Liver (tissue), 3 donors: ENCODE results near the gene ACTR2.

Experiments
- ATF3 ChIP-seq: IDR thresholded peaks from 2 replicates; pipeline ENCODE4 v1.6.1; 2016; ENCODE audit warnings: antibody characterized with exemption
- HNF4G ChIP-seq: IDR thresholded peaks from 2 replicates; pipeline ENCODE4 v1.6.1; 2016; ENCODE audit warnings: antibody characterized with exemption
- RAD21 ChIP-seq, 2 donors: IDR thresholded peaks; 2 replicates each; pipeline ENCODE4 v1.6.1; 2016; ENCODE audit warnings: antibody characterized with exemption in 2 of 2, mild to moderate bottlenecking in 2 of 2
- RXRA ChIP-seq, 2 donors: IDR thresholded peaks; 2 replicates each; pipeline ENCODE4 v1.6.1; 2017 to 2018; ENCODE audit warnings: antibody characterized with exemption in 2 of 2, mild to moderate bottlenecking in 1 of 2
- SP1 ChIP-seq: IDR thresholded peaks from 2 replicates; pipeline ENCODE4 v1.6.1; 2018; ENCODE audit warnings: antibody characterized with exemption, mild to moderate bottlenecking
- TAF1 ChIP-seq: conservative IDR thresholded peaks from 2 replicates; pipeline ENCODE4 v1.6.1; 2016; ENCODE audit warnings: antibody characterized with exemption, mild to moderate bottlenecking
- YY1 ChIP-seq: IDR thresholded peaks from 2 replicates; pipeline ENCODE4 v1.6.1; 2016; ENCODE audit warnings: antibody characterized with exemption, mild to moderate bottlenecking
- TF ChIP-seq, protein P1 (sequence below): fragments of 150-350 bp; IDR thresholded peaks from 2 replicates; pipeline ENCODE4 v1.5.1; 2017; ENCODE audit warnings: improper control_type of control experiment, low read depth, low read length; ENCODE audit not compliant: missing input control
- TF ChIP-seq, protein P2 (sequence below): IDR thresholded peaks from 2 replicates; pipeline ENCODE4 v1.6.1; 2016; ENCODE audit warnings: antibody characterized with exemption, mild to moderate bottlenecking
- donor health status: healthy.
- donor health status: healthy.

DNA sequence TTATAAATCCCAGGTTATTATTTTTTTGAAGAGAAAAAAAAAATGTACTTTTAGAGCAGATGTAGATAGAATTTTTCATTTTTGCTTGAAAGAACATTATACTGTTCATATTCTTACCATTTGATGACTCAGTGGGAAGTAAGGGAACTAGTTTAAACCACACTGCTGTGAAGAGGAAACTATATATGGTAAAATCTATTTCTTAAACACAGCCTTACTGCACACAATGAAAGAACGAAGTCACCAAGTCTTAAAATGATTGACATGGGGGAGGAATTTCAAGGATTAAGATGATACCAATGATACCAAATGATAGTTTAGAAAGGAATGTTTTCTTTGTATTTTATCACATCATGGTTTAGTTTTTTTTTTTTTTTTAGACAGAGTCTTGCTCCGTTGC, 5.0 kb downstream of the ACTR2 start:
- TF ChIP-seq, protein P1, sequence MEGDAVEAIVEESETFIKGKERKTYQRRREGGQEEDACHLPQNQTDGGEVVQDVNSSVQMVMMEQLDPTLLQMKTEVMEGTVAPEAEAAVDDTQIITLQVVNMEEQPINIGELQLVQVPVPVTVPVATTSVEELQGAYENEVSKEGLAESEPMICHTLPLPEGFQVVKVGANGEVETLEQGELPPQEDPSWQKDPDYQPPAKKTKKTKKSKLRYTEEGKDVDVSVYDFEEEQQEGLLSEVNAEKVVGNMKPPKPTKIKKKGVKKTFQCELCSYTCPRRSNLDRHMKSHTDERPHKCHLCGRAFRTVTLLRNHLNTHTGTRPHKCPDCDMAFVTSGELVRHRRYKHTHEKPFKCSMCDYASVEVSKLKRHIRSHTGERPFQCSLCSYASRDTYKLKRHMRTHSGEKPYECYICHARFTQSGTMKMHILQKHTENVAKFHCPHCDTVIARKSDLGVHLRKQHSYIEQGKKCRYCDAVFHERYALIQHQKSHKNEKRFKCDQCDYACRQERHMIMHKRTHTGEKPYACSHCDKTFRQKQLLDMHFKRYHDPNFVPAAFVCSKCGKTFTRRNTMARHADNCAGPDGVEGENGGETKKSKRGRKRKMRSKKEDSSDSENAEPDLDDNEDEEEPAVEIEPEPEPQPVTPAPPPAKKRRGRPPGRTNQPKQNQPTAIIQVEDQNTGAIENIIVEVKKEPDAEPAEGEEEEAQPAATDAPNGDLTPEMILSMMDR: no peak
- TF ChIP-seq HNF4G: no peak
- TF ChIP-seq, protein P2, sequence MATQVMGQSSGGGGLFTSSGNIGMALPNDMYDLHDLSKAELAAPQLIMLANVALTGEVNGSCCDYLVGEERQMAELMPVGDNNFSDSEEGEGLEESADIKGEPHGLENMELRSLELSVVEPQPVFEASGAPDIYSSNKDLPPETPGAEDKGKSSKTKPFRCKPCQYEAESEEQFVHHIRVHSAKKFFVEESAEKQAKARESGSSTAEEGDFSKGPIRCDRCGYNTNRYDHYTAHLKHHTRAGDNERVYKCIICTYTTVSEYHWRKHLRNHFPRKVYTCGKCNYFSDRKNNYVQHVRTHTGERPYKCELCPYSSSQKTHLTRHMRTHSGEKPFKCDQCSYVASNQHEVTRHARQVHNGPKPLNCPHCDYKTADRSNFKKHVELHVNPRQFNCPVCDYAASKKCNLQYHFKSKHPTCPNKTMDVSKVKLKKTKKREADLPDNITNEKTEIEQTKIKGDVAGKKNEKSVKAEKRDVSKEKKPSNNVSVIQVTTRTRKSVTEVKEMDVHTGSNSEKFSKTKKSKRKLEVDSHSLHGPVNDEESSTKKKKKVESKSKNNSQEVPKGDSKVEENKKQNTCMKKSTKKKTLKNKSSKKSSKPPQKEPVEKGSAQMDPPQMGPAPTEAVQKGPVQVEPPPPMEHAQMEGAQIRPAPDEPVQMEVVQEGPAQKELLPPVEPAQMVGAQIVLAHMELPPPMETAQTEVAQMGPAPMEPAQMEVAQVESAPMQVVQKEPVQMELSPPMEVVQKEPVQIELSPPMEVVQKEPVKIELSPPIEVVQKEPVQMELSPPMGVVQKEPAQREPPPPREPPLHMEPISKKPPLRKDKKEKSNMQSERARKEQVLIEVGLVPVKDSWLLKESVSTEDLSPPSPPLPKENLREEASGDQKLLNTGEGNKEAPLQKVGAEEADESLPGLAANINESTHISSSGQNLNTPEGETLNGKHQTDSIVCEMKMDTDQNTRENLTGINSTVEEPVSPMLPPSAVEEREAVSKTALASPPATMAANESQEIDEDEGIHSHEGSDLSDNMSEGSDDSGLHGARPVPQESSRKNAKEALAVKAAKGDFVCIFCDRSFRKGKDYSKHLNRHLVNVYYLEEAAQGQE: no peak
- no peak for TF ChIP-seq ATF3
- TF ChIP-seq RAD21 (IDR thresholded peaks at IDR 0.05): no peak
- no peak for TF ChIP-seq SP1
- TF ChIP-seq TAF1: no peak
- no peak for TF ChIP-seq YY1
- no peak for TF ChIP-seq RXRA (IDR thresholded peaks at IDR 0.05)
